Measurements from ENCODE around the gene DNM3.

Gene DNM3

GRCh38 chr1:171904778-171905450 lies 63.6 kb downstream of the DNM3 start:
- no peak overlapping the region for H3K9ac ChIP-seq (ENCODE audit: low read length)
- no peak for TF ChIP-seq EZH2 (optimal IDR thresholded peaks at IDR 0.05; ENCODE audit: low read depth, low read length)
- TF ChIP-seq CTCF (IDR thresholded peaks at IDR 0.05; ENCODE audit: low read length), result no peak
- no peak for TF ChIP-seq EZH2phosphoT487 (IDR thresholded peaks at IDR 0.05; ENCODE audit: low read length)
- H3K9me2 ChIP-seq (replicated peaks; ENCODE audit: insufficient read depth, low read length), result no peaks in the 10 kb centered on the region
- H3K4me3 ChIP-seq (ENCODE audit: low read length), result no peak overlapping the region
- no peak overlapping the region for H2AFZ ChIP-seq (ENCODE audit: low read length)
- H3K79me2 ChIP-seq (ENCODE audit: low read length), result no peaks in the 10 kb centered on the region
- no peak for DNase-seq
- H3K27me3 ChIP-seq (replicated peaks; ENCODE audit: insufficient read depth, low read length), result no peaks in the 10 kb centered on the region
- H4K20me1 ChIP-seq (ENCODE audit: insufficient read depth, low read length), result no peaks in the 10 kb centered on the region
- peaks cover 4% of the 10 kb centered on the region; the same call in 1 of the 2 replicates for H3K4me1 ChIP-seq (ENCODE audit: low read length)
- H3K4me2 ChIP-seq (ENCODE audit: low read depth, low read length), result no peak overlapping the region
- H3K9me3 ChIP-seq (replicated peaks; ENCODE audit: insufficient read depth, low read length), result no peaks in the 10 kb centered on the region
- H3K27ac ChIP-seq (ENCODE audit: low read length), result no peak overlapping the region
- no peaks in the 10 kb centered on the region for H3K36me3 ChIP-seq (replicated peaks; ENCODE audit: insufficient read depth, low read length)
- H3F3A ChIP-seq (ENCODE audit: insufficient read depth, low read length), result no peaks in the 10 kb centered on the region

- Histone ChIP-seq H2AFZ (ENCODE audit: low read length) (no peak overlapping the region), H3K4me1 (ENCODE audit: low read length) (peaks cover 4% of the 10 kb centered on the region; the same call in 1 of the 2 replicates), H3F3A (ENCODE audit: insufficient read depth, low read length) (no peaks in the 10 kb centered on the region), H3K9me2 (replicated peaks; ENCODE audit: insufficient read depth, low read length) (no peaks in the 10 kb centered on the region), H3K4me3 (ENCODE audit: low read length) (no peak overlapping the region), H3K9me3 (replicated peaks; ENCODE audit: insufficient read depth, low read length) (no peaks in the 10 kb centered on the region), H3K27ac (ENCODE audit: low read length) (no peak overlapping the region), H4K20me1 (ENCODE audit: insufficient read depth, low read length) (no peaks in the 10 kb centered on the region), H3K9ac (ENCODE audit: low read length) (no peak overlapping the region), H3K79me2 (ENCODE audit: low read length) (no peaks in the 10 kb centered on the region), H3K4me2 (ENCODE audit: low read depth, low read length) (no peak overlapping the region), H3K36me3 (replicated peaks; ENCODE audit: insufficient read depth, low read length) (no peaks in the 10 kb centered on the region), H3K27me3 (replicated peaks; ENCODE audit: insufficient read depth, low read length) (no peaks in the 10 kb centered on the region)
- no peak for DNase-seq
- no peak for TF ChIP-seq EZH2phosphoT487 (IDR thresholded peaks at IDR 0.05; ENCODE audit: low read length)
- no peak for TF ChIP-seq CTCF (IDR thresholded peaks at IDR 0.05; ENCODE audit: low read length)
Measured at GRCh38 chr1:171909711-171910110, 68.4 kb downstream of the DNM3 start.

- no peak for TF ChIP-seq CTCF (IDR thresholded peaks at IDR 0.05; ENCODE audit: low read length)
- no peak for TF ChIP-seq EZH2 (optimal IDR thresholded peaks at IDR 0.05; ENCODE audit: low read depth, low read length)
- Histone ChIP-seq H3K9ac (ENCODE audit: low read length) (no peak overlapping the region), H2AFZ (ENCODE audit: low read length) (no peak overlapping the region), H4K20me1 (ENCODE audit: insufficient read depth, low read length) (no peaks in the 10 kb centered on the region), H3K4me2 (ENCODE audit: low read depth, low read length) (no peak overlapping the region), H3K4me1 (ENCODE audit: low read length) (peaks cover 4% of the 10 kb centered on the region; the same call in 1 of the 2 replicates), H3K27me3 (replicated peaks; ENCODE audit: insufficient read depth, low read length) (no peaks in the 10 kb centered on the region), H3K9me3 (replicated peaks; ENCODE audit: insufficient read depth, low read length) (no peaks in the 10 kb centered on the region), H3K79me2 (ENCODE audit: low read length) (no peaks in the 10 kb centered on the region), H3K9me2 (replicated peaks; ENCODE audit: insufficient read depth, low read length) (no peaks in the 10 kb centered on the region), H3K4me3 (ENCODE audit: low read length) (no peak overlapping the region), H3K27ac (ENCODE audit: low read length) (no peak overlapping the region), H3K36me3 (replicated peaks; ENCODE audit: insufficient read depth, low read length) (no peaks in the 10 kb centered on the region), H3F3A (ENCODE audit: insufficient read depth, low read length) (no peaks in the 10 kb centered on the region)
- DNase-seq, result no peak
Measured at GRCh38 chr1:171910786-171911185, 69.5 kb downstream of the DNM3 start.
